Small intestine (tissue), 7 donors: ENCODE results near the gene HECTD1. TPM values are rescaled to one million over a fixed set of nuclear protein-coding genes. Genes with fewer than 3 reads are reported as not detected.

Experiments used
- DNase-seq, 2 donors: peaks; one replicate each; pipeline versions ENCODE4 v3.0.0 to v3.0.0-alpha.2; 2013
- FAIRE-seq: peaks from 2 replicates; lab custom pipeline; 2012; peaks lifted over from hg19 to GRCh38; lab: Jason Lieb, UNC
- H3K27ac ChIP-seq, 3 donors: one replicate each; pipeline ENCODE4 v1.5.1; 2013; ENCODE audit warnings: low read length in 2 of 3, mild to moderate bottlenecking in 2 of 3, control low read depth in 1 of 3, inconsistent platforms in 1 of 3, low read depth in 1 of 3, moderate library complexity in 1 of 3
- H3K27me3 ChIP-seq, 3 donors: one replicate each; pipeline ENCODE4 v1.6.1; 2013; ENCODE audit warnings: low read length in 3 of 3, inconsistent platforms in 1 of 3; ENCODE audit not compliant: control insufficient read depth in 3 of 3, insufficient read depth in 3 of 3
- H3K36me3 ChIP-seq, 3 donors: one replicate each; pipeline ENCODE4 v1.6.1; 2013; ENCODE audit warnings: low read length in 3 of 3, inconsistent platforms in 1 of 3, low read depth in 1 of 3, mild to moderate bottlenecking in 1 of 3, moderate library complexity in 1 of 3; ENCODE audit not compliant: control insufficient read depth in 3 of 3, insufficient read depth in 2 of 3
- H3K4me1 ChIP-seq, 3 donors: one replicate each; pipeline ENCODE4 v1.6.1; 2013; ENCODE audit warnings: low read length in 2 of 3, inconsistent platforms in 1 of 3, low read depth in 1 of 3, mild to moderate bottlenecking in 1 of 3, moderate library complexity in 1 of 3; ENCODE audit not compliant: control insufficient read depth in 3 of 3, insufficient read depth in 2 of 3
- H3K4me3 ChIP-seq, 3 donors: one replicate each; pipeline ENCODE4 v1.5.1; 2013; ENCODE audit warnings: low read length in 3 of 3, control low read depth in 1 of 3, inconsistent platforms in 1 of 3, low read depth in 1 of 3, mild to moderate bottlenecking in 1 of 3, moderate library complexity in 1 of 3
- H3K9me3 ChIP-seq, 2 donors: one replicate each; pipeline ENCODE4 v1.6.1; 2013; ENCODE audit warnings: low read depth in 1 of 2, low read length in 1 of 2; ENCODE audit not compliant: control insufficient read depth in 2 of 2, insufficient read depth in 1 of 2
- WGBS, 3 donors: extraction: QIAGEN DNeasy Blood & Tissue Kit; methylation state at CpG; one replicate each; pipeline ENCODE4 v1.1.7; 2013; 5-methylcytosine and 5-hydroxymethylcytosine counted together
- polyA plus RNA-seq, 4 donors: library from polyadenylated mRNA; stranded (reverse) in 3 of 4; unstranded in 1 of 4; fragments of 200-250 nt in 3 of 4; fragments of 120-200 nt in 1 of 4; gene quantifications; one replicate each; pipeline versions ENCODE4 v1.2.1 to v1.2.3, GENCODE V29; 2013
- donor health status: healthy with polysubstance abuse.
- donor health status: control.
- donor health status: control.
- donor health status: Bipolar disorder and iron deficiency.
- donor health status: healthy.

The HECTD1 gene
- polyA plus RNA-seq, 4 donors, result 40.9 to 84.4 (median 55.0) TPM

GRCh38 chr14:31167032-31167431 lies 40.6 kb downstream of the HECTD1 start:
- Histone ChIP-seq H3K4me1 (no peaks in the 10 kb centered on the region), H3K27ac (no peak overlapping the region), H3K27me3 (no peaks in the 10 kb centered on the region), H3K9me3 (no peaks in the 10 kb centered on the region), H3K4me3 (no peak overlapping the region), H3K36me3 (peaks cover 12 to 44% (median 21%) of the 10 kb centered on the region in 3 donors)
- DNase-seq (no peak), FAIRE-seq (no peak)
- WGBS, 3 donors, result 91 to 97% (median 96%) methylated on average over 5 of the region's 5 CpGs

- DNase-seq, result no peak
- Histone ChIP-seq H3K4me3 (no peak overlapping the region), H3K27ac (peak overlapping the region in 1 of 3 donors; percentile 46), H3K9me3 (no peaks in the 10 kb centered on the region), H3K27me3 (no peaks in the 10 kb centered on the region), H3K36me3 (peaks cover 12 to 52% (median 21%) of the 10 kb centered on the region in 3 donors), H3K4me1 (no peaks in the 10 kb centered on the region)
- FAIRE-seq, result no peak
- WGBS, 3 donors, result 91 to 95% (median 92%) methylated on average over 3 of the region's 3 CpGs
Measured at GRCh38 chr14:31166271-31166561, 41.4 kb downstream of the HECTD1 start.

- Histone ChIP-seq H3K27ac (no peak overlapping the region), H3K4me3 (no peak overlapping the region), H3K9me3 (no peaks in the 10 kb centered on the region), H3K36me3 (peaks cover 11 to 55% (median 12%) of the 10 kb centered on the region in 3 donors), H3K4me1 (no peaks in the 10 kb centered on the region), H3K27me3 (no peaks in the 10 kb centered on the region)
- FAIRE-seq (no peak), DNase-seq (peak in 1 of 2 donors; percentile 4)
- 69 to 81% (median 76%) methylated on average over 4 of the region's 4 CpGs for WGBS, 3 donors
Measured at GRCh38 chr14:31164115-31164514, 43.5 kb downstream of the HECTD1 start.

DNA sequence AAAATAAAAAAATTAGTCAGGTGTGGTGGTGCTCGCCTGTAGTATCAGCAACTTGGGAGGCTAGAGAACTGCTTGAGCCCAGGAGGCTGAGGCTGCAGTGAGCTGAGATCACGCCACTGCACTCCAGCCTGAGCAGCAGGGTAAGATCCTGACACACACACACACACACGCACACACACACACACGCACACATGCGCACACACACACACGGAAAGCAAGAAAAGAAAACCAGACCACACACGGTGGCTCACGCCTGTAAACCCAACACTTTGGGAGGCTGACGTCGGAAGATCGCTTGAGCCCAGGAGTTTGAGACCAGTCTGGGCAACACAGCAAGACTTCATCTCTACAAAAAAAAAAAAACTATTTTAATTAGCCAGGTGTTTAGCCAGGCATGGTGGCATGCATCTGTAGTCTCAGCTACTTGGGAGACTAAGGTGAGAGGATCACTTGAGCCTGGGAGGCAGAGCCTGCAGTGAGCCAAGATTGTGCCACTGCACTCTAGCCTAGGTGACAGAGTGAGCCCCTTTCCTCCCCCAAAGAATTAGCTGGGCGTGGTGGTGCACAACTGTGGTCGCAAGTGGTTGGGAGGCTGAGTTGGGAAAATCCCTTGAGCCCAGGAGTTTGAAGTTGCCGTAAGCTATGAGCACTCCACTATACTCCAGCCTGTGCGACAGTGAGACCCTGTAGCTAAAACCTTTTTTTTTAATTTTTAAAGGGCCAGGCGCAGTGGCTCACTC lies 44.5 kb downstream of the HECTD1 start:
- no peaks in the 10 kb centered on the region for H3K9me3 ChIP-seq
- 87 to 94% (median 92%) methylated on average over 16 of the region's 16 CpGs for WGBS, 3 donors
- H3K4me1 ChIP-seq, result no peaks in the 10 kb centered on the region
- no peak overlapping the region for H3K27ac ChIP-seq
- no peak for FAIRE-seq
- no peak overlapping the region for H3K4me3 ChIP-seq
- no peak for DNase-seq
- H3K36me3 ChIP-seq, result peaks cover 11 to 58% (median 12%) of the 10 kb centered on the region in 3 donors
- H3K27me3 ChIP-seq, result no peaks in the 10 kb centered on the region

DNA sequence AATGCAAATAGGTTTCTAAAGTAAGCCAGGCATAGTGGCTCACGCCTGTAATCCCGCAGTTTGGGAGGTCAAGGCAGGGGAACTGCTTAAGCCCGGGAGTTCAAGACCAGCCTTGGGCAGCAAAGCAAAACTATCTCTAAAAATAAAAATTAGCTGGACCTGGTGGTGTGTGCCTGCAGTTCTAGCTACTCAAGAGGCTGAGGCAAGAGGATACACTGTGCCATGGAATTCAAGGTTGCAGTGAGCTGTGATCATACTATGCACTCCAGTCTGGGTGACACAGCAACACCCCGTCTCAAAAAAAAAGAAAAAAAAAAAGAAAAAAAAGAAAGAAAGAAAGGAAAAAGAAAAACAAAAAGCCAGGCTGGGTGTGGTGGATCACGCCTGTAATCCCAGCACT lies 46.3 kb downstream of the HECTD1 start:
- peaks cover 10 to 53% (median 12%) of the 10 kb centered on the region in 3 donors for H3K36me3 ChIP-seq
- H3K4me3 ChIP-seq, result no peak overlapping the region
- no peaks in the 10 kb centered on the region for H3K4me1 ChIP-seq
- no peaks in the 10 kb centered on the region for H3K27me3 ChIP-seq
- no peak for FAIRE-seq
- no peaks in the 10 kb centered on the region for H3K9me3 ChIP-seq
- 86 to 94% (median 89%) methylated on average over 5 of the region's 5 CpGs for WGBS, 3 donors
- DNase-seq, result no peak
- H3K27ac ChIP-seq, result no peak overlapping the region

DNA sequence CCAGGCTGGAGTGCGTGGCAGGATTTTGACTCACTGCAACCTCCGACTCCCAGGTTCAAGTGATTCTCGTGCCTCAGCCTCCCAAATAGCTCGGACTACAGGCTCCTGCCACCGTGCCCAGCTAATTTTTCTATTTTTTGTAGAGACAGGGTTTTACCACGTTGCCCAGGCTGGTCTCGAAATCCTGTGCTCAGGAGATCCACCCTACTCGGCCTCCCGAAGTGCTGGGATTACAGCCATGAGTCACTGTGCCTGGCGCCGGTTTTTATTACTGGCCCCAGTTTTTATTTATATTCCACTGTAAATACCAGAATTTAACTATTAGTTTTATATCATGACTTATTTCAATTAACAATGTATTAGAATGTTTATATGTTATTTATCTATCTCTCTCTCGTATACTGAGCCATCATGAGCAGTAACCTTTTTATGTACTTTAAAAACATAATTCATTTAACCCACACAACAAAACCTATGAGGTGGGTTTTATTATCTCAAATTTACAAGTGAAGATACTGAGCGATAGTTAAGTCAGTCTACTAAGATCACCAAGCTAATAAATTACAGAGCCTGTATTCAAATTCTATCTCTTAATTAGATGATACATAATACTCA lies 47.8 kb downstream of the HECTD1 start:
- no peaks in the 10 kb centered on the region for H3K9me3 ChIP-seq
- H3K27ac ChIP-seq, result no peak overlapping the region
- WGBS, 3 donors, result 75 to 86% (median 85%) methylated on average over 13 of the region's 13 CpGs
- FAIRE-seq (no peak), DNase-seq (no peak)
- H3K4me1 ChIP-seq, result no peaks in the 10 kb centered on the region
- no peak overlapping the region for H3K4me3 ChIP-seq
- peaks cover 8 to 58% (median 9%) of the 10 kb centered on the region in 3 donors for H3K36me3 ChIP-seq
- H3K27me3 ChIP-seq, result no peaks in the 10 kb centered on the region

- Histone ChIP-seq H3K9me3 (no peaks in the 10 kb centered on the region), H3K4me3 (no peak overlapping the region), H3K27ac (peak overlapping the region in 1 of 3 donors; percentile 38), H3K27me3 (no peaks in the 10 kb centered on the region), H3K4me1 (no peaks in the 10 kb centered on the region), H3K36me3 (peaks cover 9 to 58% (median 17%) of the 10 kb centered on the region in 3 donors)
- WGBS, 3 donors, result 88 to 91% (median 90%) methylated on average over 12 of the region's 12 CpGs
- DNase-seq (no peak), FAIRE-seq (no peak)
Measured at GRCh38 chr14:31154956-31155355, 52.6 kb downstream of the HECTD1 start.

GRCh38 chr14:31142455-31143087 lies 65.0 kb downstream of the HECTD1 start:
- FAIRE-seq (no peak), DNase-seq (no peak)
- 88 to 96% (median 95%) methylated on average over 11 of the region's 11 CpGs for WGBS, 3 donors
- H3K9me3 ChIP-seq, result no peaks in the 10 kb centered on the region
- no peak overlapping the region for H3K27ac ChIP-seq
- no peaks in the 10 kb centered on the region for H3K4me1 ChIP-seq
- H3K4me3 ChIP-seq, result no peak overlapping the region
- H3K27me3 ChIP-seq, result no peaks in the 10 kb centered on the region
- H3K36me3 ChIP-seq, result peaks cover 5 to 47% (median 10%) of the 10 kb centered on the region in 3 donors
